HG03378 (cell line): ENCODE measurements around the gene CASZ1.

ENCODE experiments used
- ATAC-seq: cut with Tn5 transposase; IDR thresholded peaks from one replicate; pipeline ENCODE4 v1.9.1; 2021; ENCODE audit warnings: mild to moderate bottlenecking, moderate library complexity; ENCODE audit not compliant: unreplicated experiment

The CASZ1 gene

DNA sequence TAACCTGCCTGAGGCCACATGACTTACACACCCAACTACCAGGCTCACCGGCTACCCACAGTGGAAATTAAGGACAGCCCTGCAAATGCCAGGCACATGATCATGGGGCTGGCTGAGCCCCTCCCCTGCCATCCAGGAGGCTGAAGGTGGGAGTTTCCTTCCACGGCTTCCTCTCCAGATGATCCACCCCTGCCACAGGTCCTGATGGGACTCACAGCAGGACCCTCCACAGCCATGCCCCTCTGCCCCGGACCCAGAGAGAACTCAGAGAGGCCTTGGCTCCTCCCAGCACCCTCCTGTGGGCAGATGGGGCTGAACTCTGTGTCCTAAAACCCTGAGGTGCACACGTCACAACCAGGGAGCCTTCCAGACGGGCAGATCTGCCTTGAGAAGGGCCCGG, 29.1 kb upstream of the CASZ1 start:
- no peak for ATAC-seq

DNA sequence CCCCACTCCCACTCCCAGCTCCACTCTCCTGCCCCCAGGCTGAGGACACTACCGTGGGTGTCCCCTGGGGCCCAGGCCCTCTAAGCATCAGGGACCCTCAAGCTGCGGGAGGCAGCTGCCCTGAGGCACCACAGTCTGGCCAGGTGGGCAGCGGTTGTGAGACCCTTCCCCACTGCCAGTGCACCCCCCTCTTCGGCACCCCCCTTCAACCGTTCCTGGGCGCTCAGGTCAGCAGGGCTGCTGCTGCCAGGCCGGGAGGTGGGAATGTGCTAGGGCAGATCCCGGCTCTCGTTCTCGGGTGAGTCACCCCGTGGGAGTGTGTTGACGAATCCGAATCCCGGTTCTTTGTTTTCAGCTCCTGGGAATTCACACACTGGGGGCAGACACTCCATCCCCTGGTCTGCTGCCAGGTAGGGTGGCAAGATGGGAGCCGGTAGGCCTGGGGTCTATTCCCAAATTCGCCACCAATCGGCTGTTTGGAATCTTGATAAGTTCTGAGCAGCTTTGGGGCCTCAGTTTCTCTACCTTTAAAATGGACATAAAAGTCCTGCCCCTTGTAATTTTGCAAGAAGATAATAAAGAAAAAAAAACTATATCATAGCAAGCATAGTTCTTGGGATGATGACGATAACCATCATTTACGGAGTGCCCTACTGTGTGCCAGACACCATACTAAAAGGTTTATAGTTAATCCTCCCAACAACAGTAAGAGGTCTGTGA, 28.5 kb upstream of the CASZ1 start:
- no peak for ATAC-seq

DNA sequence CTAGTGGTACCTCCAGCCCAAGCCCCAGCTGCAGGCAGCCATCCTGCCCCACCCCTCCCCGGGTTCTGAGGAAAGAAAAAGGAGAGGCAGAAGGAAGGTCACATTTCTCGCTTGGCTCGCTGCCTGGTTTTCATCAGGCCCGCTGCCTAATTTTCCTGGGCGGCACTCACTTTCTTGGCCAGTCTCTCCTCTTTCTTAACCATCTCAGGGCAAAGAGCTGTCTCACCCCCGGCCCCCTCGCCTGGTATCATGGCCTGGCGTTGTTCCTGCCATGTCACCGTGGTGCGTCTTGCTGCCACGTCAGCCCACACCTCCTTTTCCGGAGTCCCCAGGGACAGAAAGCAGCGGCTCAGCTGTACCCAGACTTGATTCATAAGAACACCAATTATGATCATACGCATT, 26.6 kb upstream of the CASZ1 start:
- no peak for ATAC-seq

DNA sequence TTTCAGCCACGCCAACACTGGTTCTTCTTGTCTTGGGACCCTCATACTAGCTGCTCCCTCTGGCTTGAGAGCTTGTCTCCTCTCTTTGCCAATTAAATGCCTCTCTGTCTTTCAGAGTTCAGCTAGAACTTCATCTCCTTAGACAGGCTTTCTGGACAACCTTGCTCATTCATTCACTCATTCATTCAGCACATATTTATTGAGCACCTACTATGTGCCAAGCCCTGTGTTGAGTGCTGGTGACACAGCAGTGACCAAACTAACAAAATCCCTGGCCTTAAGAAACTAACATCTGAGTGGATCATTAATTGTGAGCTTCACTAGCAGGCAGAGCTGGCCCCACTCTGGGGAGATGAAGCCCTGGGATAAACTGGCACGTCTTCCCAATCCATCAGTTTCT, 24.9 kb upstream of the CASZ1 start:
- ATAC-seq: no peak

DNA sequence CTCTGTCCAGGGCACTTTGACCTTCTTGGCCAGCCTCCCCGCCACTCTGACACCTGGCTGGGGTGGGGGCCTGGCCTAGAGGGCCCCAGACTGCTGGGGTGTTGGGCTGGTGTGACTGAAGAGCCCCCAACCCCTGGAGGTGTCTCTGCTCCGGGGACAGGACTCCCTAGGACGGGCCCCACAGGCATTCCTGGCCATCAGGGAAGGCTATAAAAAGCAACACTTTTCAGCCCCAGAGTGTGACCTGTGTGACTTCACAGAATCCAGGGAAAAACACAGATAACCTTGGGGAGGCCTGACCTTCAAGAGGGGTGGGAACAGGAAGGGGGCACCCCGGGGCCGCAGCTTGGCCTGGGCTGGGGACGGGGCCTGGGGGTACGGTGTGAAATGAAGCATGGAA, 24.0 kb upstream of the CASZ1 start:
- ATAC-seq: no peak

DNA sequence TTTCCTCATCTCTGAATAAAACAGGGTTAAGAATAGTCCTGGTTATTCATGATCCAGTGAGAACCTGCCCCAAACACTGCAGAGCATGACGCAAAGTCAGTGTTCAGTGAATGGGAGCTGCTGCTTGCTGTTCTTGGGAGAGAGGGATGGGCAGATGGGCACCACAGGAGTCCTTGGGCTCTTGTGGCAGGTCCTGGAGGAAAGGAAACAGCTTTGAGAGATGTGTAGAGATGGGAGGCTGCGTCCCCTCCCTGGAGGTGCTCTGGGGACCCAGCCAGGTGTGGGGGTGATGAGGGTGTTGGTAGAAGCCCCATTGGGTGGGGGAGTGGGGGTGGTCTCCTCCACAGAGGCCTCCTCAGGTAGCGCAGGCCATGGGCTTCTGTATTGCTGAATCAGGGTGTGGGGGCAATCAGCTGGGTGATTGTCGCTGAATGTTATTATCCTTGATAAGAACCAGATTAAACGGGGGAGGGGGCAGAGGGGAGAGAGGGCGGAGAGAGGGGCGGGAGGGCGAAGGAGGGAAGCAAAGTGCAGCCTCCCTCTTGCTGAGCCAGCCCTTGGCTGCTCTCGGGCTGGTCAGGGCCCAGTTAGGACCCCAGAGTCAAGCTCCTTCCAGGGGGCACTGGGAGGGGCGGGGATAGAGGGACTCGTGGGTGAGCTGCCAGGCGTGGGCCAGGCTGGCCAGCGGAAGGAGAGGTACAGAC, 22.9 kb upstream of the CASZ1 start:
- ATAC-seq: no peak

DNA sequence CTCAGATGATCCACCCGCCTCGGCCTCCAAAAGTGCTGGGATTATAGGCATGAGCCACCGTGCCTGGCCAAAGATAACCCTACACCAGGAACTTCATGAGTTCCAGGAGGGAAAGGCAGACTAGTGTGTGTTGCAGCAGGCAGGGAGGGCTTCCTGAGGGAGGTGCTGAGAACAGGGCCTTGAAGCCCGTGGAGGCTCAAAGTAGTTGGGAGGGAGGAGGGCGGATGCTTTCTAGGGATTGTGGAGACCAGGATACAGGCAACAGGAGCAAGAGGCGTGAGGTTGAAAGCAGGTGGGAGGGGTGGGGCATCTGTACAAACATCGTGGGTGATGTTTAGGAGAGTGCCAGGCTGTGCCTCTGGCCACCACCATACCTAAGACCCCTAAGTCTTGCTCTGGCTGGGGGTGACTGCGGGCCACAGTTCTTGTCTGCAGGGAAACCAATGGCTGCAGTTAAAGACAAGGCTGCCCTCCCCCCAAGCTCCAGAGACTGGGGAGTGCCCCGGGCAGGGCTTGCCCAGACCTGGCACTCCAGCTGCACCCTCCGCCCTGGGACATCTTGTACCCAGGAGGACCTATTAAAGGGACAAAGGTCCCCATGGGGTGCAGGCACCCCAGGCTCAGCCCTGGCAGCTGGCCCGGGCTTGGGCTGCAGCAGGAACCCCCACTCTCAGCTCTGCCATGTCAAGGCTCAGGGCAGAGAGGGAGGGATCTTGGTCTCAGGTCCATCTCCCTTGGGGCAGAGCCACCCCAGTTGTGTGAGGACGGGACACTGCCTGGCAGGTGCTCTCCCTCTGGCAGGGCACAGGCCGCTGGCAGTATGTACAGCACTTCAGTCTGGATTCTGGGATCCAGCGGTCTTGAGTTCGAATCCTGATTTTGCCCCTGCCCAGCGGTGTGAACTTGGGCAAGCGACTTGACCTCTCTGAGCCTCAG, 22.1 kb upstream of the CASZ1 start:
- no peak for ATAC-seq

DNA sequence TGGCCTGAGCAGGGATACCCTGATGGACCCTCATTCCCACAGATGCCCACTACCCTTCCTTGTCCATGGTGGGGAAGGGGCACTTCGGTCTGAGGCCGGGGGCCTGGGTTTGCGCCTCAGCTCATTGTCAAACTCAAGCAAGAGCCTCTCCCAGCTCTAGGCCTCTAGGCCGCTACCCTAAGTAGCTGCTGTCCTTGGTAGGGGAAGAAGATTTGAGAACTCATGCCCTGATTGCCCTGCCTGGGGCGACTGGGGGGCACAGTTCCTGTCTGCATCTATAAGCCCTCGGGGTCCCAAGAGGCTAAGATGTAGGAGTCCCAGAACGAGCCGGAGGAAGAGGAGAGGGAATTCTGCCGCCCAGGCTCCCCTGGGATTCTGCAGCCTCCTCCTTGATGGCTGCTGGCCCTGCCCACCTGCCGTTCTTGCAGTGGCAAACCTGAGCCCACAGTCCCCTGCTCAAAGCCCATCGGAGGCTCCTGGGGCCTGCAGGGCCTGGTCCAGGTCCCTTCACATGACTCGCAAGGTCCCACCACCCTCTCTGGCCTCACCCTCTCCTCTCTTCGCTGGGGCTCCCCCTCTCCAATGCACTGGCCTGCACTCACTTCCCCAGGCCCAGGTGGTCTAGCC, 20.4 kb upstream of the CASZ1 start:
- ATAC-seq: no peak

DNA sequence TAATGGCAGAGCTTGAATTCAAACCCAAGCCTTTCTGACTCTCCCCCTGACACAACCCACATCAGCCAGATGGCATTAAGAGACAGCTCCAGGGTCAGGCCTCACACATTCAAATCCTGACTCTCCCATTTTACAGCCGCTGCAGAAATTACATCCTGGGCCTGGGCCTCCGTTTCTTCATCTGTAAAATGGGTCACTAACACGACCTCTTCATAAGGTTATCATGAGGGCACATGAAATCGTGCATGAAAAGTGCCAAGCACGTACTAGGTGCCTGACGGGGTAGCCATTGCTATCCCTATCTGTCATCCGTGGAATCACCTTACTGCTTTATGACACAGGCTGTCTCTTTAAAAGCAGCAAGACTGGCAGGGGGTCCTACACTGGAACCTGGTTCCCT, 19.8 kb upstream of the CASZ1 start:
- no peak for ATAC-seq

DNA sequence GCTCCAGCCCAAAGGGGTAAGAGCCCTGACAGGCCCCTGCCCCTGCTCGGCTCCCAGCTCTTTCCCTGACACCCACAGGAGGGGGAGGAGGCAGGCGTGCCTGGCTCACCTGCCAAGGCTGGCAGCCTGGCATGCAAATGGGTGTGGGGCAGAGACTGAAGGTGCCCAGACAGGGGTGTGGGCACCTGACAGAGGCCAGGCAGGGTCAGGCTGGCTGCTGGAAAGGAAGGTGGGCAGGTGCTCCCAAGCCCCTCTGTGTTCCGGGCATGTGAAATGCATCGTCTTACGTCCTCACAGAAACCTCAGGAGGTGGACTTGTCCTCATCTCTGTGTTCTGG, 19.4 kb upstream of the CASZ1 start:
- ATAC-seq: no peak

DNA sequence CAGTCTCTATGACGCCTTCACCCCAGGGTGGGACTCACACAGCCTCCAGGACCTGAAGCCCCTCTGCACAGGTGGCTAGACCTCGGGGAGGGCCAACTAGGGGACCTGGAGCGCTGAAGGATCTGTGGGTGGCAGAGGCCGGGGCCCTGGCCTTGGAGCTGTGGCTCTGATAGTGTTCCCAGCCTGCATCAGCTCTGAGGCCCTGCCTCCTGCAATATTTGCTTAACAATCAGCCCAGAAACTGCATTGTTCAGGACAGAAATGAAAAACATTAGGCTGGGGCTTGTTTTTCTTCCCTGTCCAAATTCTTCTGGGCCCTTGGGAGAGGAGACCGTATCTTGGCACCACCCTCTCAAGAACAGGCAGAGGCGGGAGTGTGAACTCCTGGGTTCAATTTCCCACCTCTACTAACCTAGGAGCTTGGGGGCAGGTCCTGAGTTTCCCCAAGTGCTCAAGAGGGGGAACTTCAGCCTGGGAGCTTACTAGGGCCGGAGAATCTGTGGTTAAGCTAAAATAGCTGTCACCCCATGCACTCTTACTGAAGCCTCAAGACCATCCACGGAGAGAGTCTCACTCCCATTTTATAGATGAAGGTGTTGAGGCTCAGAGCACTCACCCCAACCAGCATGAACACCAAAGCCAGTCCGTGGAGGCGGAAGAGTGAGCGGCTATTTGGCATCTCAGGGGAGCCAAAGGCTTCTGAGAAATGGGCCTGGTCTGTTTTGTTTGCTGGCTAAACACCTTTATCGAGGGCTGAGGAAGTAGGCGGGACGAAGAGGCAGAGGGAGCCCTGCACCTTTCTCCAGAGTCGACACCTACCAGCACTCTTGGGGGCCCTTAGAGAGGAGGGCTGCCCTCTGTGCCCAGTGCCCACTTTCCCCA, 18.8 kb upstream of the CASZ1 start:
- ATAC-seq: no peak

DNA sequence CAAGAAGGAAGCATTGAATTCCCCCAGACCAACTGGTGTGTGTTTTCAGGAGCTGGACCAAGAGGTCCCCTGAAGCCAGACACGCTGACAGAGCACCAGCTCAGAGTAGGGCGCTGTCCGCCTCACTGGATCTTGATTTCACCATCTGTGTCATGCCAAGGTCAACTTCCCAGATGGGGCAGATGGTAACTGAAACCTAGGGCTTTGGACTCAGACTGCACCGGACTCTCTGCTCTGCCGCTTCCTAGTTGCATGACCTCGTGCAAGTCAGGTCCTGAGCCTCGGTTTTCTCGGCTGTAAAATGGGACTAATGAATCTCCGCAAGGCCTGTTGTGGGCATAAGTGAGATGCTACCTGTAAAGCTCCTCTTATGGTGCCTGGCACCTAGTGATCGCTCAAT, 17.9 kb upstream of the CASZ1 start:
- ATAC-seq: no peak

DNA sequence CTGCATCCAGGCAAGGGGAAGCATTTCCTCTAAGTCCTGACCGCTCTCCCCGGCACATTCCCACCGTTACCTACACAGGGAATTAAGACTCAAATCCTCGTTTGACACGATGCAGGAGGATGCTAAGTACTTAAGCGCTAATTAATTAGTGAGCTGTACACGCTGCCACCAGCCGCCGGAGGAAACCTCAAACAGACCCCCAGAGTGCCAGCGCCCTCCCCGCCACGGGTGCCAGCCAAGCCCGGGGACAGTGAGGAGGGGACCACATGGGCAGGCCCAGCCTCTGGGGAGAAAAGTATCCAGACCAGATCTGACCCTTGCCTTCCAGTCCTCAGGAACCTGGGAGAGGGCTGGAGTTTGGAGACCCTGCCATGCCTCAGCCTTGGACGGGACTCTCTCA, 17.4 kb upstream of the CASZ1 start:
- ATAC-seq: no peak

DNA sequence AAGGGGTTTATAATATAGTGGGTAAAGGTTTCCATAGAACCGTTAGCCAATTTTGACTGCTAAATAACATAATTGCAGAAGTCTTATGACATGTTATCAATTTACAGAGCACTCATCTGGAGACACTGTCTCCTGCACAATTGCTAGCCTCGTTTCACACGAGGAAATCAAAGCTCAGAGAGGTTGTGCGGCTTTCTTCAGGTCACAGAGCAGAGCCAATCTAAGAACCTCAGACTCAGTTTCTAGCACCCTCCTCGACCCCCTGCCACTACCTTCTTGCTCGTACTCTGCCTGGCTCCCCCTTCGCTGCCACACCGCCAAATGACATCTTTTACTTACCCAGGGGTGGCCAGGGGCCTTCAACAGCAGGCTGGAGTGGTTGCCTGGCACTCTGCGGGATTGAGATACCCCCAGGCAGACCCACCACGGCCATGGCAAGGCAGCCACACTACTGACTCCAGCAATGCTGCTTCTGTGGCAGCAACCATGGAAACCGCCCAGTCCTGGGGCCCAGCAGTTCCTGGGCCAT, 16.0 kb upstream of the CASZ1 start:
- no peak for ATAC-seq

DNA sequence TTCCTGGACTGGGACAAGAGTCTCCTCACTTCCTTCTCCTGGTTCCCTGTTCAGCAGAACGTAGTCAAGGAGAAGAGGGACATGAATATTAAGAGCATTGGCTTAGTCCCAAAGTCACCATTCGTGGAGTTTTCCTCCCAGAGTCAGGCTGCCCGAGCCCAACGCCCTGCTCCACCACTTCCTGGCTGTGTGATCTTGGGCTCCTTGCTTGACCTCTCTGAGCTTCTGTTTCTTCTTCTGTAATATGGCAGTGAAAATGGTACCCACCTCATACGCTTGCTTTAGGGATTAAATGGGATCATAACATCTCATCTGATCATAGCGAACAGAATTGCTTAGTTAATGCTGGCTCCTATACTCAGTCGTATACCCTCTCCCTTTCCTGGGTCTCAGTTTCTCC, 12.0 kb upstream of the CASZ1 start:
- ATAC-seq: no peak

DNA sequence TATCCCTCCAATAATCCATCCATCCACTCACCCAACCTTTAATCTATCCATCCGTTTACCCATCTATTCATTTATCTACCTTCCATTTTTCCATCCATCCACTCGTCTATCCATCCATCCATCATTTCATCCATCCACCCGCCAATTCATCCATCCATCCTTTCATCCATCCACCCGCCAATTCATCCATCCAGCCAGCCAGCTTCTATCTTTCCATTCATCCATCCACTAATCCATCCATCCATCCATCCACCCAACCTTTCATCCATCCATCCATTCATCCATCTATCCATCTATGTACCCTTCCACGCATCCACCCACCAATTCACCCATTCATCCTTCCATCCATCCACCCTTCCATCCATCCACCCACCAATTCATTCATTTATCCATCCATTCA, 10.5 kb upstream of the CASZ1 start:
- ATAC-seq: no peak

DNA sequence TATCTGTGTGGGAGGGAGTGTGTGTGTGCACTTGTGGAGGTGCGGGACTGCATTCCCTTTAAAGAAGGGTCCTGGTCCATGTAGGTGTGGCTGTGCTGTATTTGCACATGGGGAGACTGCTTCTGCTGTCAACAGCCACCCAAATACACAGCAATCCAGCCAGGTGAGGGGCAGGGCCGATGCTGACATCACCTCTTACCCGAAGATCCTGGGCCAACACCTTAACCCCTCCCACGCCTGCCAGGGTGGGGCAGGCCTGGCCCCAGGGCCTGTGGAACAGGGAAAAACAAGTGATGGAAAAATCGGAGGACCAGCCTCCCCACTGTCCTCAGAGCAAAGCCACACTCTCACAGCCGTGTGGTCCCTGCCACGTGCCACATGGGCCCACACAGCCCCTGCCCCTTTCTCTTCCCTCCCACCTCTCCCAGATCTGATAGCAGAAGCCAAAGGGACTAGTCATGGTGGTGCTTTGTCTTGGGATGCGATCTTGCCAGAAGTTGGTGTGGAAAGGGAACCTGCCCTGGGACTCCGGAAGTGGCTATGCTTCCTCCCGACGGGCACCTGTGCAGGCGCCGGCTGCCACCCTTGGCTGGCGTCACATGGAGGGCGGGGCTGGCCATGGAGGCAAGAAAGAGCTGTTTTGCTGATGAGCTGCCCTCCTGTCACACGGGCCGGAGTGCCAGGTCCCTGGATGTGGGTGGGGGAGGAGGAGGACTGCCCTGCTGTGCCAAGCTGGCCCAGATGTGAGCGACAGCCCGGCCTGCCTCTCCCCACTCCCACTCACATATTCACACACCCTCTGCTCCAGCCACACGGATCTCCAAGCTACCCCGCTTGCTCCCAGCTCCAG, 7.8 kb upstream of the CASZ1 start:
- no peak for ATAC-seq

DNA sequence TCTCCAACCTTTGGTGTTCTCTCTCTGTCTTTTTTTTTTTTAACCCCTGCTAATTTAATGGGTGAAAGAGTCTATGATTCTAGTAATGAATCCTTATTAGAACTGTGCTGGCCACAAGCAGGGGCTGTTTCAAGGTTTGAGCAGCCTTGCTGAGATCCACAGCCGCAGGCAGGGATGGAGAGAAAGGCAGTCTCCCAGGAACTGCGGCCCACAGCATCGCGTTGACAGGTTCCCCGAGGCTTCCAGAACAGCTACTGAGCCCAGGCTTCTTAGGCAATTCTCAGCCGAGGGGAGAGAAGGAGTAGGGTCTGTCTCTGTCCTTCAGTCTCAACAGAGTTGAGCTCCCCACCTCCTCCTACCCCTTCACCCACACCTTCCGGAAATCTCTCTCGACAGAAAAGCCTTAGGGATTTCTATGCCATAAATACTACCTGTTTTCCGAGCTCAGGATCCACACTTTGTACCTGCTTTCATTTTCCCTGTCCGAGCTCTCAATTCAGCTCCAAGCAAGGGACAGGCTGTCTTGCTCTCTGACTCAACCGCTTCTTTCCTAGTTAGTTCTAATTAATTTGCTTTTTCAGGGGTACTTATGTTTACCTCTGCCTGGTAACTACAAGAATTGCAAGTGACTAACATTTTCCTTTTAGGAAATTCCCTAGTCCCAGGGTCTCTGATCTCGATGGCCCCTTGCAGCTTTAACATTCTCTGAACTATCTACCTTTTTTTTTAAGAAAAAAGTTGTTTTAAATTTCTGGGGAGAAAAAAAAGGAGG, 6.7 kb upstream of the CASZ1 start:
- ATAC-seq: no peak

DNA sequence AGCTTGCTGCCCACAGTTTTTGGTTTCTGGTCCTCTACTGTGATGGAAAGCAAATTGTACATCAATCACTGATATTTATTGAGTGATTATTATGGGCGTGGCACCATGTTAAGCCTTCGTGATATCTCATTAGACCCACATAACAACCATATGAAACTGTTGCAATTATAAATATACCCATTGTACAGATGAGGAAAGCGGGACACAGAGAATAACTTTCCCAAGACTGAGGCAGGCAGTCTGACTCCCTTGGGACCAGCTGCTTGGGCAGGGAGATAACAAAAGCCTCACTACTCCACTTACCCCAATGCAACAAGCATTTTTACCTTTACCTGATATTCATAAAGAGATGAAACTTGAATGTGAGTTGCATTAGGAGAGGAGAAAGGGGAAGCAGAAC, 4.3 kb upstream of the CASZ1 start:
- ATAC-seq: no peak
